ENCODE results near the gene CHST14. TPM values are rescaled to one million over a fixed set of nuclear protein-coding genes. Genes with fewer than 3 reads are reported as not detected.

Gene CHST14
- total RNA-seq, 4 donors from 2014 or later, result 2.9 to 8.8 (median 4.1) TPM; not detected in 1

- H3K4me3 ChIP-seq, result peak overlapping the region in 1 of 4 donors; percentile 51
- no peak for TF ChIP-seq POLR2AphosphoS5 (IDR thresholded peaks at IDR 0.05)
- TF ChIP-seq CTCF (IDR thresholded peaks at IDR 0.05), result no peak
- no peak for TF ChIP-seq POLR2A (IDR thresholded peaks at IDR 0.05)
- no peak for TF ChIP-seq EP300 (IDR thresholded peaks at IDR 0.05; ENCODE audit: low read depth)
Measured at GRCh38 chr15:40436892-40437751, 33.7 kb upstream of the CHST14 start.

GRCh38 chr15:40437752-40438687 is 32.8 kb upstream of the CHST14 start:
- Histone ChIP-seq H3K36me3 (no peaks in the 10 kb centered on the region), H3K4me1 (peaks cover 25 to 43% (median 39%) of the 10 kb centered on the region in 4 donors), H3K9me3 (no peaks in the 10 kb centered on the region), H3K27me3 (peaks cover 23% of the 10 kb centered on the region), H3K27ac (no peak overlapping the region), H3K4me3 (no peak overlapping the region)
- in situ Hi-C loops (cut with MboI; ENCODE audit: low pct_ligation_motif_present in 1 of 4, low pct_unique_long_range_greater_than_20kb in 1 of 4, low sequenced_read_pairs in 3 of 4), result no loop called here
- TF ChIP-seq POLR2A (IDR thresholded peaks at IDR 0.05), result no peak
- TF ChIP-seq EP300 (IDR thresholded peaks at IDR 0.05; ENCODE audit: low read depth), result no peak
- TF ChIP-seq CTCF (IDR thresholded peaks at IDR 0.05), result no peak
- intact Hi-C loops (cut with DNase I; ENCODE audit: low total_unique reads), result no loop called here
- DNase-seq, result no peak
- 66% methylated on average over 21 of the region's 21 CpGs; no CpG with 5 or more reads in 1 of the 2 donors for WGBS, 2 donors (ENCODE audit: low coverage in 1 of 2)

More at GRCh38 chr15:40436892-40437751, 33.7 kb upstream of the CHST14 start:
- Histone ChIP-seq H3K27ac (no peak overlapping the region), H3K36me3 (no peaks in the 10 kb centered on the region), H3K27me3 (peaks cover 23% of the 10 kb centered on the region), H3K4me1 (peaks cover 19 to 35% (median 32%) of the 10 kb centered on the region in 4 donors), H3K9me3 (no peaks in the 10 kb centered on the region)
- WGBS, 2 donors (ENCODE audit: low coverage in 1 of 2), result 27% methylated on average over 17 of the region's 17 CpGs; no CpG with 5 or more reads in 1 of the 2 donors
- in situ Hi-C loops (cut with MboI; ENCODE audit: low pct_ligation_motif_present in 1 of 4, low pct_unique_long_range_greater_than_20kb in 1 of 4, low sequenced_read_pairs in 3 of 4), result no loop called here
- DNase-seq, result no peak
- intact Hi-C loops (cut with DNase I; ENCODE audit: low total_unique reads), result no loop called here

- 73% methylated on average over 12 of the region's 12 CpGs; no CpG with 5 or more reads in 1 of the 2 donors for WGBS, 2 donors (ENCODE audit: low coverage in 1 of 2)
- no peaks in the 10 kb centered on the region for H3K9me3 ChIP-seq
- peaks cover 25 to 49% (median 40%) of the 10 kb centered on the region in 4 donors for H3K4me1 ChIP-seq
- H3K36me3 ChIP-seq, result no peaks in the 10 kb centered on the region
- intact Hi-C loops (cut with DNase I; ENCODE audit: low total_unique reads), result no loop called here
- in situ Hi-C loops (cut with MboI; ENCODE audit: low pct_ligation_motif_present in 1 of 4, low pct_unique_long_range_greater_than_20kb in 1 of 4, low sequenced_read_pairs in 3 of 4), result no loop called here
- H3K27me3 ChIP-seq, result peaks cover 23% of the 10 kb centered on the region
- H3K27ac ChIP-seq, result no peak overlapping the region
- H3K4me3 ChIP-seq, result no peak overlapping the region
- no peak for DNase-seq
- TF ChIP-seq POLR2A (IDR thresholded peaks at IDR 0.05) (no peak), POLR2AphosphoS5 (IDR thresholded peaks at IDR 0.05) (no peak), EP300 (IDR thresholded peaks at IDR 0.05; ENCODE audit: low read depth) (no peak)
Measured at GRCh38 chr15:40438712-40439111, 32.1 kb upstream of the CHST14 start.

GRCh38 chr15:40439461-40439959 is 31.3 kb upstream of the CHST14 start:
- peak overlapping the region in 3 of 4 donors; percentile 52 to 95 (median 95) for H3K4me3 ChIP-seq
- peak; percentile 34 for DNase-seq
- peaks cover 25 to 57% (median 40%) of the 10 kb centered on the region in 4 donors for H3K4me1 ChIP-seq
- H3K36me3 ChIP-seq, result no peaks in the 10 kb centered on the region
- H3K9me3 ChIP-seq, result no peaks in the 10 kb centered on the region
- H3K27me3 ChIP-seq, result peaks cover 23% of the 10 kb centered on the region
- WGBS, 2 donors (ENCODE audit: low coverage in 1 of 2), result 3 to 9% methylated on average over 6 to 14 of the region's 15 CpGs
- H3K27ac ChIP-seq, result peak overlapping the region in 2 of 4 donors; percentile 84 to 89
- in situ Hi-C loops (cut with MboI; ENCODE audit: low pct_ligation_motif_present in 1 of 4, low pct_unique_long_range_greater_than_20kb in 1 of 4, low sequenced_read_pairs in 3 of 4) (no loop called here), intact Hi-C loops (cut with DNase I; ENCODE audit: low total_unique reads) (no loop called here)
- no peak for TF ChIP-seq CTCF (IDR thresholded peaks at IDR 0.05)
- no peak for TF ChIP-seq POLR2AphosphoS5 (IDR thresholded peaks at IDR 0.05)
- TF ChIP-seq POLR2A (IDR thresholded peaks at IDR 0.05), result no peak
- no peak for TF ChIP-seq EP300 (IDR thresholded peaks at IDR 0.05; ENCODE audit: low read depth)

All from transverse colon (tissue), 4 donors.